Measurements from ENCODE around the gene TAB3.

GRCh38 chrX:30910124-30910860 is 21.2 kb upstream of the TAB3 start:
- no peak for TF ChIP-seq CTCF (IDR thresholded peaks at IDR 0.05 in 4 of 5, conservative IDR thresholded peaks at IDR 0.05 in 1 of 5)
- TF ChIP-seq POLR2A (IDR thresholded peaks at IDR 0.05): no peak

All from gastrocnemius medialis (tissue), 4 donors.